Glutamatergic neuron (in vitro differentiated cells): ENCODE data around the gene MXD4. TPM values are rescaled to one million over a fixed set of nuclear protein-coding genes. Genes with fewer than 3 reads are reported as not detected.

Source experiments
- DNase-seq: peaks from one replicate; pipeline ENCODE4 v3.0.0; 2022
- H3K27ac Mint-ChIP-seq: one replicate; pipeline ENCODE4 v1.8.0; 2020; ENCODE audit warnings: mild to moderate bottlenecking, mixed read lengths, inconsistent platforms; ENCODE audit not compliant: unreplicated experiment
- H3K27me3 Mint-ChIP-seq: one replicate; pipeline ENCODE4 v1.8.0; 2020; ENCODE audit warnings: mild to moderate bottlenecking, moderate library complexity, mixed read lengths, inconsistent platforms; ENCODE audit not compliant: unreplicated experiment
- H3K36me3 Mint-ChIP-seq: one replicate; pipeline ENCODE4 v1.8.0; 2020; ENCODE audit warnings: mild to moderate bottlenecking, mixed read lengths, inconsistent platforms; ENCODE audit not compliant: unreplicated experiment
- H3K4me1 Mint-ChIP-seq: one replicate; pipeline ENCODE4 v1.8.0; 2020; ENCODE audit warnings: mild to moderate bottlenecking, low read depth, mixed read lengths, inconsistent platforms; ENCODE audit not compliant: unreplicated experiment
- H3K4me3 Mint-ChIP-seq: one replicate; pipeline ENCODE4 v1.8.0; 2020; ENCODE audit warnings: mild to moderate bottlenecking, mixed read lengths, inconsistent platforms; ENCODE audit not compliant: unreplicated experiment
- H3K9me3 Mint-ChIP-seq: one replicate; pipeline ENCODE4 v1.8.0; 2020; ENCODE audit warnings: mild to moderate bottlenecking, moderate library complexity, mixed read lengths, inconsistent platforms; ENCODE audit not compliant: unreplicated experiment
- total RNA-seq: library from RNA; stranded (reverse); fragmentation: NEBNext Ultra II Directional; extraction: Animal tissue kit (Norgen Biotek cat#: 25700); gene quantifications from one replicate; pipeline ENCODE4 v1.2.1, GENCODE V29; 2021; ENCODE audit not compliant: unreplicated experiment
- TF ChIP-seq, protein P1 (sequence below): fragments of 200-600 bp; sonication (generic); IDR thresholded peaks from one replicate; pipeline ENCODE4 v1.5.0; 2021; ENCODE audit not compliant: partially characterized antibody, unreplicated experiment

MXD4 gene
- total RNA-seq, 1 donor from 2014 or later = 143 TPM

DNA sequence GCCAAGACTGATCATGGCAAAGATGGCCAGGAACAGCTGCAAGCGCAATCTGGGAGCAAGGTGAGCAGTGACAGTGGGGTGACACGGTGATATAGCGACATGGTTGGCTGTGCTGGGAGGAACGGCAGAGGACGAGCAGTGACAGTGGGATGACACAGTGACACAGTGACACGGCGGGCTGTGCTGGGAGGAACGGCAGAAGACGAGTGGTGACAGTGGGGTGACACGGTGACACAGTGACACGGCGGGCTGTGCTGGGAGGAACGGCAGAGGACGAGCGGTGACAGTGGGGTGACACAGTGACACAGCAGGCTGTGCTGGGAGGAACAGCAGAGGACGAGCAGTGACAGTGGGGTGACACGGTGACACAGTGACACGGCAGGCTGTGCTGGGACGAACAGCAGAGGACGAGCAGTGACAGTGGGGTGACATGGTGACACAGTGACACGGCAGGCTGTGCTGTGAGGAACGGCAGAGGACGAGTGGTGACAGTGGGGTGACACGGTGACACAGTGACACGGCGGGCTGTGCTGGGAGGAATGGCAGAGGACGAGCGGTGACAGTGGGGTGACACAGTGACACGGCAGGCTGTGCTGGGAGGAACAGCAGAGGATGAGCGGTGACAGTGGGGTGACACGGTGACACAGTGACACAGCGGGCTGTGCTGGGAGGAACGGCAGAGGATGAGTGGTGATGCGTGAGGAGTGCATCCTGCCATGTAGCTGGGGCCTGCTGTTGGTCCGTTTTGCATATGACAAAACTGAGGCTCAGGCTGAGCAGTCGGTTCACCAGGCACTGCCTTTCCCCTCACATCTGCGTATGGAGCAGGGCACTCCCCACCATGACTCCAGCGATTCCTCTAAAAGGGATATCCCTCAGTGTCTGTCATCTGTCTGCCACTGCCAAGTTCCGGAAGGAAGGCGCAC is 36.0 kb upstream of the MXD4 start:
- peaks cover 14% of the 10 kb centered on the region for H3K36me3 Mint-ChIP-seq
- TF ChIP-seq, protein P1, sequence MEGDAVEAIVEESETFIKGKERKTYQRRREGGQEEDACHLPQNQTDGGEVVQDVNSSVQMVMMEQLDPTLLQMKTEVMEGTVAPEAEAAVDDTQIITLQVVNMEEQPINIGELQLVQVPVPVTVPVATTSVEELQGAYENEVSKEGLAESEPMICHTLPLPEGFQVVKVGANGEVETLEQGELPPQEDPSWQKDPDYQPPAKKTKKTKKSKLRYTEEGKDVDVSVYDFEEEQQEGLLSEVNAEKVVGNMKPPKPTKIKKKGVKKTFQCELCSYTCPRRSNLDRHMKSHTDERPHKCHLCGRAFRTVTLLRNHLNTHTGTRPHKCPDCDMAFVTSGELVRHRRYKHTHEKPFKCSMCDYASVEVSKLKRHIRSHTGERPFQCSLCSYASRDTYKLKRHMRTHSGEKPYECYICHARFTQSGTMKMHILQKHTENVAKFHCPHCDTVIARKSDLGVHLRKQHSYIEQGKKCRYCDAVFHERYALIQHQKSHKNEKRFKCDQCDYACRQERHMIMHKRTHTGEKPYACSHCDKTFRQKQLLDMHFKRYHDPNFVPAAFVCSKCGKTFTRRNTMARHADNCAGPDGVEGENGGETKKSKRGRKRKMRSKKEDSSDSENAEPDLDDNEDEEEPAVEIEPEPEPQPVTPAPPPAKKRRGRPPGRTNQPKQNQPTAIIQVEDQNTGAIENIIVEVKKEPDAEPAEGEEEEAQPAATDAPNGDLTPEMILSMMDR = no peak
- H3K27me3 Mint-ChIP-seq = peaks cover 13% of the 10 kb centered on the region
- peaks cover 2% of the 10 kb centered on the region for H3K4me1 Mint-ChIP-seq
- peak overlapping the region; percentile 6 for H3K4me3 Mint-ChIP-seq
- DNase-seq = no peak
- peaks cover 14% of the 10 kb centered on the region for H3K9me3 Mint-ChIP-seq
- no peak overlapping the region for H3K27ac Mint-ChIP-seq

DNA sequence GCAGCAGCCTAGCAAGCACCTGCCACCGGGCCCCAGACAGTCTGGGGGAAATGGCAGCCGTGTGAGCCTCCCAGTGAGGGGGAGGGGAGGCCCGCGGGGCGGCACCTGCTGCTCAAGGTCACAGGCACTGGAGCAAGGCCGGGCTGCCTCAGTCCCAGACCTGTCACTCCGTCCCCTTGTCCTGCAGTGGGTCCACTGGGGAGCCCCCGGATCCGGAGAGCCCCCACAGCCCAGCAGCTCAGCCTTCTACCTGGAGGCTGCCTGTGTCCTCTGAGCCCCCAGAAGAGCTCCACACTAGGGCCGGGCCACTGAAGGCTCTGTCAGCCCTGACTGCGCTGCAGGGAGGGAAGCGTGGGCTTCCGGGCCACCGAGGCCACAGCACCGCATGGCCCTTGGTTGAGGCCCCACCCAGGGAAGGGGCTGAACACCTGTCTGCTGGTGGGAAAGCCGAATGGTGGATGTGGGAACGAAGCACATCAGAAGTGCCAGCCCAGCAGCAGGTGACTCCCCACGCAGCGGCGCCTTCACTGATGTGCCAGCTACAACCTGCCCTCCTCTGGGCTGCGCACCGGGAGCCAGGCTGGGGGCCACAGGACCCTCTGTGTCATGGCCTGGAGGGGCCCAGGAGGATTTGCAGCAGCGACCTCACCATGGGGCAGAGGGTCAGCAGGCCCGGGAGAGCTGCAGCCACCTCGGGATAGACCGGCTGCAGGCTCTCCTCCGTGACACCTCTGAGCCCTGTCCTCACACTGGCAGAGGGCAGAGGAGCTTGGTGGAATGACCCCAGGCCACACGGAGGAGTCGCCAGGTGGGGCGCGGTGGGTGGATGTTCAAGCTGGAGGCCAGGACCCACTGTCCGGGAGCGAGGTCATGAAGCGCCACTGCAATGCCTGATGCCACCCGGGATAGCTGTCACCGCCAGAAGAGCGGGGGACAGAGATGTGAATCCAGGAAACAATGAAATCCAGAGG is 35.0 kb upstream of the MXD4 start:
- Mint-ChIP-seq H3K27ac (no peak overlapping the region), H3K36me3 (peaks cover 5% of the 10 kb centered on the region), H3K9me3 (peaks cover 8% of the 10 kb centered on the region), H3K4me3 (no peak overlapping the region), H3K4me1 (peaks cover 7% of the 10 kb centered on the region), H3K27me3 (peaks cover 11% of the 10 kb centered on the region)
- DNase-seq = no peak
- TF ChIP-seq, protein P1 = no peak

DNA sequence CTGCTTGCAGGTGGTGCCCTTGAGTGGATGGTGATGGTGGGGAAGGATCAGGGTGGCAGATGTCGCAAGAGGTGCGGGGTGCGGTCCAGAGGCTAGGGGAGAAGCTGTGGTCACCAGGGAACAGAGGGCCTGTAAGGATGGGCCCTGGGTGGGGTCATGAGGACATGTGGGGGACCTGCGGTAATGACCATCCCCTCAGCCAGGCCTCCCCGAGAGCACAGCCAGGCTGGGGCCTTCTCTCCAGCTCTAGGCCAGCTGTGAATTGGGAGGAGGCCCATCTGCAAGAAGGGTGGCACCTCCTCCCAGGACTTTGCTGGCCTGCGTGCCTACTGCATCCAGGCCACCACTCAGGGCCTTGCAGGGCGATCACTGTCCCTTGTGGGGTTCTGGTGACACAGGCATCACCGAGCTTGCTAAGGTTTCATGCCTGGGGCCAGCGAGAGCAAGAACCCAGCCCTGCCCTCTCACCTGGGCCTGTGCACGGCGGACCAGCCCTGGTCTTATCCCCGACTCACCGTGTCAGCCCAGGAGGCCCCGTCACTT is 34.1 kb upstream of the MXD4 start:
- Mint-ChIP-seq H3K27ac (no peak overlapping the region), H3K27me3 (peaks cover 9% of the 10 kb centered on the region), H3K36me3 (peaks cover 5% of the 10 kb centered on the region), H3K4me3 (no peak overlapping the region), H3K4me1 (peaks cover 7% of the 10 kb centered on the region), H3K9me3 (peaks cover 5% of the 10 kb centered on the region)
- DNase-seq = no peak
- TF ChIP-seq, protein P1 = no peak

DNA sequence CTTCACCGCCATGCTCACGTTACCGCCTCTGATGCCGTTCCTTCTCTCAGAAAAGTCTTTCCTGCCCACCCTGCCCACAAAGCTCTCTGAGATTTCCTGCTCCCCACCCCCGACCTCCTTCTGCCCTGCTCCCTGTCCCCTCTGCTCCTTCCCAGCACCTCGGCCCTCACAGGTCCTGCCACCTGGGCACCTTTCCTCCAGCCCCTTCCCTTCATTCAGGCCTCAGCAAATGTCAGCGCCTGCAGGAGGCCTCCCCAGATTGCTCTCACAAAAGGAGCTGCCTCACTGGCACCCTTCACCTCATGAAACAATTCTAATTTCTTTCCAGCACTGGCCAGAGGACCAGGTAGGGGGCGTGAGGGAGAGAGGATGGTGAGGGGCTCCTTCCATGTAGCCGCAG is 33.6 kb upstream of the MXD4 start:
- Mint-ChIP-seq H3K27me3 (peaks cover 9% of the 10 kb centered on the region), H3K27ac (no peak overlapping the region), H3K36me3 (peaks cover 5% of the 10 kb centered on the region), H3K4me3 (no peak overlapping the region), H3K4me1 (peaks cover 7% of the 10 kb centered on the region), H3K9me3 (peaks cover 5% of the 10 kb centered on the region)
- DNase-seq = no peak
- TF ChIP-seq, protein P1 = no peak
